ENCODE data around the gene MYH7B.

The MYH7B gene

DNA sequence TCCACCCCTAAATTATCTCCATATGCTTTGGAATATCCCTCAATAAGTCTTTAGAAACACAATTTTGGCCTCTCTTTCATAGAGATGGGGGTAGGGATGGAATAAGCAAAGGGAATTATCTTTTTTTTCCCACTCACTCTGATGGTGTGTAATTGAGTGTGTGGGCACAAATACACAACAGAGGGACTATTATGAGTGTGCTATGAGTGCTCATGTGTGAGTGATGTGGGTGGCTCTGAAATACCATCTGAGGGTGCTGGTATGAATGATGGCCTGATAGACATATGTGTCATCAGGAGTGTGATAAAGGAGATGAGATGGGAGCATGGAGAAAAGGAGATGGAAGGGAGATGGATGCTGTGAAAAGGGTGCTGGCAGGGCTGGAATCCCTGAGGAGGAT lies 35.6 kb upstream of the MYH7B start:
- no peaks in the 10 kb centered on the region for H3K27me3 Mint-ChIP-seq (ENCODE audit: low read depth, poor library complexity)
- H3K36me3 Mint-ChIP-seq (ENCODE audit: low read depth) = peaks cover 11% of the 10 kb centered on the region
- H3K27ac Mint-ChIP-seq = no peak overlapping the region
- TF ChIP-seq, protein P1, sequence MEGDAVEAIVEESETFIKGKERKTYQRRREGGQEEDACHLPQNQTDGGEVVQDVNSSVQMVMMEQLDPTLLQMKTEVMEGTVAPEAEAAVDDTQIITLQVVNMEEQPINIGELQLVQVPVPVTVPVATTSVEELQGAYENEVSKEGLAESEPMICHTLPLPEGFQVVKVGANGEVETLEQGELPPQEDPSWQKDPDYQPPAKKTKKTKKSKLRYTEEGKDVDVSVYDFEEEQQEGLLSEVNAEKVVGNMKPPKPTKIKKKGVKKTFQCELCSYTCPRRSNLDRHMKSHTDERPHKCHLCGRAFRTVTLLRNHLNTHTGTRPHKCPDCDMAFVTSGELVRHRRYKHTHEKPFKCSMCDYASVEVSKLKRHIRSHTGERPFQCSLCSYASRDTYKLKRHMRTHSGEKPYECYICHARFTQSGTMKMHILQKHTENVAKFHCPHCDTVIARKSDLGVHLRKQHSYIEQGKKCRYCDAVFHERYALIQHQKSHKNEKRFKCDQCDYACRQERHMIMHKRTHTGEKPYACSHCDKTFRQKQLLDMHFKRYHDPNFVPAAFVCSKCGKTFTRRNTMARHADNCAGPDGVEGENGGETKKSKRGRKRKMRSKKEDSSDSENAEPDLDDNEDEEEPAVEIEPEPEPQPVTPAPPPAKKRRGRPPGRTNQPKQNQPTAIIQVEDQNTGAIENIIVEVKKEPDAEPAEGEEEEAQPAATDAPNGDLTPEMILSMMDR (IDR thresholded peaks at IDR 0.05) = no peak
- no peaks in the 10 kb centered on the region for H3K9me3 Mint-ChIP-seq
- H3K4me3 Mint-ChIP-seq = no peak overlapping the region
- DNase-seq = no peak
- H3K4me1 Mint-ChIP-seq = no peaks in the 10 kb centered on the region

DNA sequence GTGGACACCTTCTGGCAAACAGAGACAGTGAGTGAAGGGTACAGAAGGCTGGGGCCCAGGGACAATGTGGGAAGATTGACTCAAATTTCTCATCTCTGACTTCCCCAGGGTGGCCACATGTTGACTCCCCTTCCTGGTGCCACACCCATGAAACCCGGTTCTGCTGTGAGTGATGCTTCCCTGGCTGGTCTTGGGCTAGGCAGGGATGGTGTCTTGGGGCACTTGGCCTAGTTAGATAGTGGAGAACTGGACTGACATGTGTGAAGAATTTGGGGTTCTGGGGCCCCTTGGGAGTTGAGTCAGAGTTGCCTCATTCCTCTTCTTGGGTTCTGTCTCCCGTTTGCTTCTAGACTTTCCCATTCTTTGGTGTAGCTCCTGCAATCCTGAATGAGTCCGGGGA lies 34.2 kb upstream of the MYH7B start:
- Mint-ChIP-seq H3K9me3 (no peaks in the 10 kb centered on the region), H3K4me3 (no peak overlapping the region)
- TF ChIP-seq, protein P1 (IDR thresholded peaks at IDR 0.05) = no peak

DNA sequence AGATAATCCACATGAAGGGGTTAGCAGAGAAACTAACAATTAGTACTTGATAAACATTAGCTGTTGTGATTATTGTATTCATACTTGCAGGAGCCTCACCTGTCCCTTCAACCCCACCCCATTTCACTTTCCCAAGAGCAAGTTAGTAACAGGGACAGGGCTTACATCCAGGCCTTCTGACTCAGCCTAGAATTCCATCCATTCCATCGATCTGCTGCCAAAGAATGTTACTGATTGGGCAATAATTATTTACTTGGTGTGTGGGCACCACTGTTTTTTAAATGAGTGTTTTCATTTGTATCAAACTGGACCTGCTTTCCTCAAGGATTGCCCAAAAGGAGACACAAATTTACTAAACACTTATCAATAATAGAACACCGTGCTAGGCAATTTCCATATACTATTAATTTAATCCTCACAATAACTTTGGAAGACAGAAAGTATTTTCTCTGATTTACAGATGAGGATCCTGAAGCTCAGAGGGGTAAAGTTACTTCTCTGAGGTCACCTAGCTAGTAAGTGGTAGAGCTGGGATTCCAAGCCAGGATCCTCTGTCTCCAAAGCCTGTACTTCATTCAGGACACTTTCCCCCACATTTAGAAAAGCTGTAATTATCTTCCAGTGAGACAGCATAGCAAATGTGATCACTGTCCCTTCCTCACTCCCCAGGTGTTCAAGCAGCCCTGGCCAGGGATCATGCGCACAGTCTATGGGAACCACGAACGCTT lies 32.9 kb upstream of the MYH7B start:
- TF ChIP-seq, protein P1 (IDR thresholded peaks at IDR 0.05) = no peak
- Mint-ChIP-seq H3K27me3 (ENCODE audit: low read depth, poor library complexity) (no peaks in the 10 kb centered on the region), H3K4me3 (no peak overlapping the region), H3K9me3 (no peaks in the 10 kb centered on the region), H3K27ac (no peak overlapping the region), H3K4me1 (no peaks in the 10 kb centered on the region), H3K36me3 (ENCODE audit: low read depth) (peaks cover 11% of the 10 kb centered on the region)
- no peak for DNase-seq

More for the DNA sequence above, 34.2 kb upstream of the MYH7B start:
- H3K27me3 Mint-ChIP-seq (ENCODE audit: low read depth, poor library complexity) = no peaks in the 10 kb centered on the region
- no peak for DNase-seq
- H3K27ac Mint-ChIP-seq = no peak overlapping the region
- H3K4me1 Mint-ChIP-seq = no peaks in the 10 kb centered on the region
- H3K36me3 Mint-ChIP-seq (ENCODE audit: low read depth) = peaks cover 11% of the 10 kb centered on the region

DNA sequence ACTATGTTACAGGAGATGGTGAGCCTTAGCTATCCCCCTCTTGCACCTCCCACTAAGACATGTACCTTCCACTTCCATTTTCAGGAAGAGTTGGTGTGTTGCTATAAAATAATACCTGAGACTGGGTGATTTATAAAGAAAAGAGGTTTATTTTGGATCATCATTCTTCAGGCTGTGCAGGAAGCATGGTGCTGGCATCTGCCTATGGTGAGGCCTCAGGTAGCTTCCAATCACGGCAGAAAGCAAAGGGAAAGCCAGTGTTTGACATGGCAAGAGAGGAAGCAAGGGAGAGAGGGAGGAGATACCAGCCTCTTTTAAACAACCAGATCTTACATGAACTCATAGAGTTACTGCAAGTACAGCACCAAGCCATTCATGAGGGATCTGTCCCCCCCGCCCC lies 32.3 kb upstream of the MYH7B start:
- Mint-ChIP-seq H3K9me3 (no peaks in the 10 kb centered on the region), H3K4me1 (no peaks in the 10 kb centered on the region), H3K27ac (no peak overlapping the region), H3K36me3 (ENCODE audit: low read depth) (peaks cover 11% of the 10 kb centered on the region), H3K27me3 (ENCODE audit: low read depth, poor library complexity) (no peaks in the 10 kb centered on the region), H3K4me3 (no peak overlapping the region)
- no peak for DNase-seq
- TF ChIP-seq, protein P1 (IDR thresholded peaks at IDR 0.05) = no peak

DNA sequence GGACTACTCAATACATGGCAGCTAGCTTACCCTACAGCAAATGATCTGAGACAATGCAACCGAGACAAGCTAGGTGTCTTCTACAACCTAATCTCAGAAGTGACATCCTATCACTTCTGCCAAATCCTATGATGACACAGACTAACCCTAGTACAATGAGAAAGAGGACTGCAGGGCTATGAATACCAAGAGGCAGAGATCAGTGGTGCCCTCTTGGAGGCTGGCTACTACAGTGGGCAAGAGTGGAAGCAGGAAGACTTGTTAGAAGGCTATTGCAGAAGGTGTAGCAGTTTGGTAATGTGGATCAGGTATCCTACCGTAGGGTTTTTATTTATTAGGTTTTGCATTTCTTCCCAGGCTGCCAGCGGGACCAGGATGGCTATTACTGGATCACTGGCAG lies 30.3 kb upstream of the MYH7B start:
- Mint-ChIP-seq H3K9me3 (no peaks in the 10 kb centered on the region), H3K27me3 (ENCODE audit: low read depth, poor library complexity) (no peaks in the 10 kb centered on the region)
- TF ChIP-seq, protein P1 (IDR thresholded peaks at IDR 0.05) = no peak

DNA sequence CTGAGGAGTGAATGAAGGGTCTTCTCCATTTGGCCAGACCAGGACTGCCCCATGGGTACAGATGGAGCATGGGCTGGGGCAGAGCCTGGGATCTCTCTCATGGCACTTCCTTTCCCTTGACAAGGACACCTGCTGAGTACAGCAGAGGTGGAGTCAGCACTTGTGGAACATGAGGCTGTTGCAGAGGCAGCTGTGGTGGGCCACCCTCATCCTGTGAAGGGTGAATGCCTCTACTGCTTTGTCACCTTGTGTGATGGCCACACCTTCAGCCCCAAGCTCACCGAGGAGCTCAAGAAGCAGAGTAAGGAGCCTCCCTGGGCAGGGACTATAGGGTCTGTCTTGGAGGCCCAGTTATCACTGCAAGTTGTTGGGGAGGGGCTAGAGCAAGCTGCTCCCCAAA lies 29.7 kb upstream of the MYH7B start:
- no peak overlapping the region for H3K4me3 Mint-ChIP-seq
- H3K27ac Mint-ChIP-seq = no peak overlapping the region
- H3K9me3 Mint-ChIP-seq = no peaks in the 10 kb centered on the region
- no peaks in the 10 kb centered on the region for H3K27me3 Mint-ChIP-seq (ENCODE audit: low read depth, poor library complexity)
- H3K4me1 Mint-ChIP-seq = no peaks in the 10 kb centered on the region
- no peak for DNase-seq
- TF ChIP-seq, protein P1 (IDR thresholded peaks at IDR 0.05) = no peak
- peaks cover 18% of the 10 kb centered on the region for H3K36me3 Mint-ChIP-seq (ENCODE audit: low read depth)

More for the DNA sequence above, 30.3 kb upstream of the MYH7B start:
- Mint-ChIP-seq H3K4me3 (no peak overlapping the region), H3K4me1 (no peaks in the 10 kb centered on the region), H3K36me3 (ENCODE audit: low read depth) (peaks cover 18% of the 10 kb centered on the region), H3K27ac (no peak overlapping the region)
- DNase-seq = no peak
